Large intestine (tissue), 3 donors: Measurements from ENCODE around the gene LYZ. TPM values are rescaled to one million over a fixed set of nuclear protein-coding genes. Genes with fewer than 3 reads are reported as not detected.

Experiments used
- DNase-seq, 2 donors: peaks; one replicate each; pipeline versions ENCODE4 v3.0.0 to v3.0.0-alpha.2; 2013
- H3K27ac ChIP-seq: one replicate; pipeline ENCODE4 v1.5.1; 2013; ENCODE audit warnings: low read length
- H3K27me3 ChIP-seq: 2 replicates; pipeline ENCODE4 v1.6.1; 2013; ENCODE audit warnings: low read length; ENCODE audit not compliant: control insufficient read depth, insufficient read depth
- H3K36me3 ChIP-seq: 2 replicates; pipeline ENCODE4 v1.6.1; 2013; ENCODE audit warnings: low read length; ENCODE audit not compliant: control insufficient read depth, insufficient read depth
- H3K4me1 ChIP-seq: one replicate; pipeline ENCODE4 v1.6.1; 2013; ENCODE audit warnings: low read length; ENCODE audit not compliant: control insufficient read depth, insufficient read depth
- H3K4me3 ChIP-seq: one replicate; pipeline ENCODE4 v1.5.1; 2013; ENCODE audit warnings: low read length
- H3K9me3 ChIP-seq: one replicate; pipeline ENCODE4 v1.6.1; 2013; ENCODE audit warnings: mild to moderate bottlenecking, low read depth, low read length, moderate library complexity; ENCODE audit not compliant: control insufficient read depth
- WGBS: methylation state at CpG from one replicate; pipeline ENCODE4 v1.1.5; 2013; ENCODE audit warnings: low lambda C conversion rate; ENCODE audit not compliant: insufficient coverage; 5-methylcytosine and 5-hydroxymethylcytosine counted together
- polyA plus RNA-seq: library from polyadenylated mRNA; unstranded; fragments of 120-200 nt; gene quantifications from one replicate; pipeline ENCODE4 v1.2.1, GENCODE V29; 2013

LYZ gene
- polyA plus RNA-seq, 1 donor = 128 TPM

GRCh38 chr12:69383074-69383473 is 34.9 kb downstream of the LYZ start:
- Histone ChIP-seq H3K27me3 (no peaks in the 10 kb centered on the region), H3K36me3 (peaks cover 8% of the 10 kb centered on the region), H3K4me3 (no peak overlapping the region), H3K9me3 (no peaks in the 10 kb centered on the region), H3K4me1 (no peaks in the 10 kb centered on the region), H3K27ac (no peak overlapping the region)
- DNase-seq = no peak
- WGBS = no CpG with 5 or more reads among the region's 1 CpG

DNA sequence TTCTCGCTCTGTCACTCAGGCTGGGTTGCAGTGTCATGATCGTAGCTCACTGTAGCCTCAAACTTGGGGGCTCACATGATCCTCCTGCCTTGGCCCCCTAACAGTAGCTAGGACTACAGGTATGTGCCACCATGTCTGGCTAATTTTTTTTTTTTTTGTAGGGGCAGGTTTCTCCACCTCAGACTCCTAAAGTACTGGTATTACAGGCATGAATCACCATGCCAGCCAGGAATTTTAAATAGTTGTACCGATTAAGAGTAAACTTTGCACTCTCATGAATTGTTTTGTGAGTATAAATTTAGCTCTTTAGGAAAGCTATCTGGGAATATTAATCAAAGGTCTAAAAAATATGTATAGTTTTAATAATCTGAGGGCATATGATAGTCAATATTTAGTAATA is 36.9 kb downstream of the LYZ start:
- Histone ChIP-seq H3K4me1 (no peaks in the 10 kb centered on the region), H3K9me3 (no peaks in the 10 kb centered on the region), H3K27me3 (no peaks in the 10 kb centered on the region), H3K36me3 (peaks cover 4% of the 10 kb centered on the region), H3K4me3 (no peak overlapping the region), H3K27ac (no peak overlapping the region)
- DNase-seq = no peak
- 71% methylated on average over 1 of the region's 3 CpGs for WGBS

DNA sequence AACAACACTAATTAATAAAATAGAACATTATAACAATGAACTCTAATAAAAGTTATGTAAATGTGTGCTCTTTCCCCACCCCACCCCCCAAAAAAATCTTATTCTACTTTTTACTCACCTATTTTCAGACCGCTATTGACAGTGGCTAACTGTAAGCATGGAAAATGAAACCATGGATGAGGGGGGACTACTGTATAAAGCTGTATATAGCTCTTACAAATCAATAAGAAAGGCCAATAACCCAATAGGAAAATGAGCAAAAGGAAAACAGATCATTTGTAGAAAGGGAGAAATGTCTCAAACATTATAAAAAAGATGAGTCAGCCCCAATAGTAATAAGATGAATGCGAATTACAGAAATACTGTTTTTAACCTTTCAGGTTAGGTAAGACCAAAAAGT is 38.7 kb downstream of the LYZ start:
- no peaks in the 10 kb centered on the region for H3K9me3 ChIP-seq
- no peak overlapping the region for H3K27ac ChIP-seq
- no peaks in the 10 kb centered on the region for H3K27me3 ChIP-seq
- DNase-seq = no peak
- H3K4me3 ChIP-seq = no peak overlapping the region
- no peaks in the 10 kb centered on the region for H3K4me1 ChIP-seq
- 94% methylated on average over 2 of the region's 2 CpGs for WGBS
- H3K36me3 ChIP-seq = peaks cover 5% of the 10 kb centered on the region

DNA sequence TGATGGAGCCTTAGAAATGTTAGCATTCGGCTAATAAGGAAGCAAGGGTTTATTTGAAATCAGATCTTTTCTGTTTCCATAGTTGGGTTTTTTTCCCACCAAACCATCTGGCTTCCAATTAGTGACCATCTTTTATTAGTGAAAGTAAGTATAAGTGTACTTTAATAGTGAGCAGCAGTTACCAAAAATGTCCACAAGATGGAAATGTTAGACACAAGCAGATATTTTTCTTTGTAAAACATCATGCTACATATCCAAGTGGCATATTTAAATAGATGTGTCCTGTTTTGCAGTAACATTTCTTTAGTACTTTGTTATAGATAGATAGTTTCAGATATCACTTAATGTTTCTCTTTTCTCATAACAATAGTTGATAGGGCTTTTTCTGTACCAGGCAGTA is 40.2 kb downstream of the LYZ start:
- Histone ChIP-seq H3K9me3 (no peaks in the 10 kb centered on the region), H3K27me3 (no peaks in the 10 kb centered on the region), H3K4me3 (no peak overlapping the region), H3K27ac (no peak overlapping the region), H3K4me1 (no peaks in the 10 kb centered on the region), H3K36me3 (peaks cover 8% of the 10 kb centered on the region)
- 75% methylated on average over 1 of the region's 1 CpG for WGBS
- DNase-seq = peak; percentile 12 to 24

DNA sequence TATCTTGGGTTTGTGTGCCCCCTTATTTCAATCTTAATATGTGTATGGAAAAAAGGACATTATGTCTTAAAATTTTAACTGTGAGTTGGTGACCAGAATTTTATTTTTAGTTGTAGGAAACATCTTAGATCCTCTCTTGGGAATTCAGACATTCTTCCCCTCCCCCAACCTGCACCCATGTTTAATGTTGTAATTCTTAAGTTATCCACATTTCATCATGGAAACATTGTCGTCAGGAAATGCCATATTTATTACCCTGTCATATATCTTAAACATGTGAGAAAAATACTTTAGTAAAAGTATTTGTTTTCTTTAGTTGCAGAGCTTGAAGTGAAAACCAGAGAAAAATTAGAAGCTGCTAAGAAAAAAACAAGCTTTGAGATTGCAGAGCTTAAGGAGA is 41.6 kb downstream of the LYZ start:
- WGBS = no CpG with 5 or more reads among the region's 1 CpG
- DNase-seq = no peak
- Histone ChIP-seq H3K4me1 (no peaks in the 10 kb centered on the region), H3K4me3 (no peak overlapping the region), H3K36me3 (peaks cover 8% of the 10 kb centered on the region), H3K27me3 (no peaks in the 10 kb centered on the region), H3K27ac (no peak overlapping the region), H3K9me3 (no peaks in the 10 kb centered on the region)

GRCh38 chr12:69392179-69392928 is 44.2 kb downstream of the LYZ start:
- Histone ChIP-seq H3K4me3 (no peak overlapping the region), H3K27ac (no peak overlapping the region), H3K4me1 (no peaks in the 10 kb centered on the region), H3K36me3 (peaks cover 10% of the 10 kb centered on the region), H3K27me3 (no peaks in the 10 kb centered on the region), H3K9me3 (no peaks in the 10 kb centered on the region)
- no peak for DNase-seq
- WGBS = no CpG with 5 or more reads among the region's 1 CpG

DNA sequence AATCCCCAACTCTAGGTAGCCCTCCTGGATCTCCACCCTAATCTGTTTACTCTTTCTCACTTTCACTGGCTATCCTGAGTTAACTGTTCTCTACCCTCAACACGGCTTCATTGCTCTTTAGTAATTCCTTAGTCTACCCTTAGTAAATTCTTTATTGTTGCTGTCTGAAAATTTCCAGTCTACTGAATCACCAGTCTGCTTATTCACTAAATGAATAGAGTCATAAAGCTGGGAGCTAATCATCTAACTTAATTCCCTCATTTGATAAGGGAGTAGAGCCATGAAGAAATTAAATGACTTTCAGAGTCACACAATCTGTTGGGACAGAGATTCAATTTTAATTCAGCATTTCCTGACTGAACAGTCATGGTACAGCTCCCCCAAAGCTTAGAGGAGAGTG is 47.9 kb downstream of the LYZ start:
- no peak overlapping the region for H3K4me3 ChIP-seq
- H3K27me3 ChIP-seq = no peaks in the 10 kb centered on the region
- H3K9me3 ChIP-seq = no peaks in the 10 kb centered on the region
- WGBS = 50% methylated on average over 1 of the region's 1 CpG
- no peaks in the 10 kb centered on the region for H3K4me1 ChIP-seq
- no peak overlapping the region for H3K27ac ChIP-seq
- no peak for DNase-seq
- H3K36me3 ChIP-seq = peaks cover 8% of the 10 kb centered on the region

DNA sequence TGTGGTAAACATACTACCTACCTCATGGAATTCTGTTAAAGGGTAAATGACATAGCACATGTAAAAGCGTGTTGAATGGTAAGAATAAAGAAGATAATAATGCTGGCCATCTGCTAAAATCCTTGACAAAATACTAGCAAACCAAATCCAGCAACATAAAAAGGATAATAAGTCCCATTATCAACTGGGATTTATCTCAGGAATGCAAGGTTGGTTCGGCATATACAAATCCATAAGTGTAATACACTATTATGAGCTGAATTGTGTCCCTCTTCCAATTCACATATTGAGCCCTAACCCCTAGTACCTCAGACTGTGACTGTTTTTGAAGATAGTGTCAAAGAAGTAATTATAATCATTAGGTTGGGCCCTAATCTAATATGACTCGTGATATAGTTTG is 48.8 kb downstream of the LYZ start:
- Histone ChIP-seq H3K9me3 (no peaks in the 10 kb centered on the region), H3K4me1 (no peaks in the 10 kb centered on the region), H3K4me3 (no peak overlapping the region), H3K36me3 (peaks cover 5% of the 10 kb centered on the region), H3K27ac (no peak overlapping the region), H3K27me3 (no peaks in the 10 kb centered on the region)
- no CpG with 5 or more reads among the region's 3 CpGs for WGBS
- no peak for DNase-seq

- Histone ChIP-seq H3K27me3 (no peaks in the 10 kb centered on the region), H3K9me3 (no peaks in the 10 kb centered on the region), H3K4me3 (no peak overlapping the region), H3K36me3 (peaks cover 3% of the 10 kb centered on the region), H3K4me1 (no peaks in the 10 kb centered on the region), H3K27ac (no peak overlapping the region)
- no CpG with 5 or more reads among the region's 3 CpGs for WGBS
- no peak for DNase-seq
These were observed 49.8 kb downstream of the LYZ start for GRCh38 chr12:69397978-69398377.

GRCh38 chr12:69401940-69402339 is 53.8 kb downstream of the LYZ start:
- 100% methylated on average over 2 of the region's 4 CpGs for WGBS
- no peak overlapping the region for H3K27ac ChIP-seq

More at GRCh38 chr12:69401940-69402339, 53.8 kb downstream of the LYZ start:
- no peaks in the 10 kb centered on the region for H3K9me3 ChIP-seq
- H3K27me3 ChIP-seq = no peaks in the 10 kb centered on the region
- peaks cover 3% of the 10 kb centered on the region for H3K36me3 ChIP-seq
- H3K4me1 ChIP-seq = no peaks in the 10 kb centered on the region
- no peak overlapping the region for H3K4me3 ChIP-seq
- DNase-seq = no peak
